Measurements from ENCODE around the gene SLC39A6. TPM values are rescaled to one million over a fixed set of nuclear protein-coding genes. Genes with fewer than 3 reads are reported as not detected.

Gene SLC39A6
- total and polyA plus RNA-seq, 2 donors (not counting 3 experiments of a cell fraction or from before 2014, with no cell fraction given), result 13.8 to 23.1 TPM

- DNase-seq (ENCODE audit: low read depth, low spot score) (no peak), FAIRE-seq (no peak)
- no peaks in the 10 kb centered on the region for H3K79me2 ChIP-seq (ENCODE audit: control insufficient read depth, insufficient read depth, low read length)
- H4K20me1 ChIP-seq (replicated peaks; ENCODE audit: control insufficient read depth, extremely low read depth, insufficient read depth, low read length), result no peaks in the 10 kb centered on the region
- no peaks in the 10 kb centered on the region for H3K9me3 ChIP-seq (replicated peaks; ENCODE audit: control insufficient read depth, insufficient read depth, low read length)
- TF ChIP-seq POLR2A (IDR thresholded peaks at IDR 0.05; ENCODE audit: low read depth, low read length), result no peak
- no peak for TF ChIP-seq MAX (IDR thresholded peaks at IDR 0.05; ENCODE audit: insufficient read depth, insufficient read length)
- no peak for TF ChIP-seq MYC (IDR thresholded peaks at IDR 0.05; ENCODE audit: low read depth, low read length)
- H3K9me1 ChIP-seq (replicated peaks; ENCODE audit: control insufficient read depth, extremely low read depth, insufficient read depth, low read length), result no peaks in the 10 kb centered on the region
- CTCF ChIA-PET, result interaction anchor here (0.9 kb wide), 1 partner anchor 58 kb away, joined by 4 read pairs; no protein-coding TSS in a partner anchor
- H3K4me1 ChIP-seq (ENCODE audit: control insufficient read depth, extremely low read depth, insufficient read depth, low read length), result no peaks in the 10 kb centered on the region
- peaks cover 11% of the 10 kb centered on the region in 2 experiments for H3K27me3 ChIP-seq (ENCODE audit: control insufficient read depth in 2 of 2, insufficient read depth in 2 of 2, low read length in 2 of 2)
- no peak overlapping the region for H3K4me2 ChIP-seq (ENCODE audit: insufficient read depth, low read length)
- H3K9ac ChIP-seq (replicated peaks; ENCODE audit: extremely low read depth, insufficient read depth, low read length), result no peak overlapping the region
- no peaks in the 10 kb centered on the region for H3K36me3 ChIP-seq (ENCODE audit: control insufficient read depth in 2 of 2, extremely low read depth in 1 of 2, insufficient read depth in 2 of 2, low read length in 2 of 2)
- H3K4me3 ChIP-seq (replicated peaks in 1 of 3; ENCODE audit: insufficient read depth in 1 of 3, low read depth in 1 of 3, low read length in 3 of 3), result no peak overlapping the region
- no TSS peak for BruUV-seq (replicated peaks)
- no peak overlapping the region for H3K27ac ChIP-seq (ENCODE audit: insufficient read depth, low read depth, low read length)
- intact Hi-C loops (cut with micrococcal nuclease), result no loop called here
- H2AFZ ChIP-seq (ENCODE audit: low read depth, low read length), result no peak overlapping the region
- POLR2A ChIA-PET, result no interaction called here
- dilution Hi-C loops (cut with MboI; ENCODE audit: extremely low pct_ligation_motif_present, low sequenced_read_pairs), result no loop called here
These were observed 53.1 kb downstream of the SLC39A6 start for GRCh38 chr18:36075862-36076587.

GRCh38 chr18:36074435-36074834 is 54.7 kb downstream of the SLC39A6 start:
- Histone ChIP-seq H3K36me3 (ENCODE audit: control insufficient read depth in 2 of 2, extremely low read depth in 1 of 2, insufficient read depth in 2 of 2, low read length in 2 of 2) (no peaks in the 10 kb centered on the region), H3K9ac (replicated peaks; ENCODE audit: extremely low read depth, insufficient read depth, low read length) (no peak overlapping the region), H3K9me3 (replicated peaks; ENCODE audit: control insufficient read depth, insufficient read depth, low read length) (no peaks in the 10 kb centered on the region), H3K79me2 (ENCODE audit: control insufficient read depth, insufficient read depth, low read length) (no peaks in the 10 kb centered on the region), H4K20me1 (replicated peaks; ENCODE audit: control insufficient read depth, extremely low read depth, insufficient read depth, low read length) (no peaks in the 10 kb centered on the region), H3K4me3 (replicated peaks in 1 of 3; ENCODE audit: insufficient read depth in 1 of 3, low read depth in 1 of 3, low read length in 3 of 3) (no peak overlapping the region), H3K9me1 (replicated peaks; ENCODE audit: control insufficient read depth, extremely low read depth, insufficient read depth, low read length) (no peaks in the 10 kb centered on the region), H3K4me1 (ENCODE audit: control insufficient read depth, extremely low read depth, insufficient read depth, low read length) (no peaks in the 10 kb centered on the region), H2AFZ (ENCODE audit: low read depth, low read length) (no peak overlapping the region), H3K27ac (ENCODE audit: insufficient read depth, low read depth, low read length) (no peak overlapping the region), H3K27me3 (ENCODE audit: control insufficient read depth in 2 of 2, insufficient read depth in 2 of 2, low read length in 2 of 2) (peaks cover 6 to 11% of the 10 kb centered on the region in 2 experiments), H3K4me2 (ENCODE audit: insufficient read depth, low read length) (no peak overlapping the region)
- TF ChIP-seq FOS (IDR thresholded peaks at IDR 0.05; ENCODE audit: borderline replicate concordance, insufficient read depth, low read length), result no peak
- TF ChIP-seq CTCF (IDR thresholded peaks at IDR 0.05; ENCODE audit: extremely low read depth in 1 of 2, insufficient read depth in 1 of 2, low read depth in 1 of 2, low read length in 2 of 2), result no peak
- no peak for TF ChIP-seq EZH2 (IDR thresholded peaks at IDR 0.05; ENCODE audit: borderline replicate concordance, low read depth, low read length, severe bottlenecking)
- no peak for TF ChIP-seq MYC (IDR thresholded peaks at IDR 0.05; ENCODE audit: low read depth, low read length)
- no peak for TF ChIP-seq MAX (IDR thresholded peaks at IDR 0.05; ENCODE audit: insufficient read depth, insufficient read length)
- no peak for TF ChIP-seq GATA2 (IDR thresholded peaks at IDR 0.05; ENCODE audit: insufficient read depth, insufficient read length, low read depth, low read length)
- no peak for TF ChIP-seq JUN (IDR thresholded peaks at IDR 0.05; ENCODE audit: borderline replicate concordance, insufficient read depth, insufficient read length, low read depth)
- no peak for TF ChIP-seq POLR2A (IDR thresholded peaks at IDR 0.05; ENCODE audit: low read depth, low read length)
- ChIA-PET CTCF (interaction anchor here (0.7 to 1.2 kb wide), 2 partner anchors 18 to 21 kb away, joined by 4 to 6 read pairs; no protein-coding TSS in a partner anchor), POLR2A (no interaction called here)
- DNase-seq (ENCODE audit: low read depth, low spot score) (no peak), FAIRE-seq (no peak)
- no TSS peak for BruUV-seq (replicated peaks)
- intact Hi-C loops (cut with micrococcal nuclease), result no loop called here
- dilution Hi-C loops (cut with MboI; ENCODE audit: extremely low pct_ligation_motif_present, low sequenced_read_pairs), result no loop called here
